ACHN (cell line): ENCODE results near the gene KCNK2.
"Not testable (repeated sequence)": the region's sequence is repeated elsewhere in the genome, so short reads cannot be mapped to it uniquely, and the experiment has no call there.

Experiments used
- DNase-seq: peaks from one replicate; pipeline ENCODE4 v3.0.0-alpha.2; 2015
- in situ Hi-C: cut with HindIII; loops from 2 replicates; pipeline ENCODE4 v1.10.0; 2017; ENCODE audit warnings: low sequenced_read_pairs, low pct_ligation_motif_present, low pct_unique_long_range_greater_than_20kb

The KCNK2 gene

GRCh38 chr1:215140135-215140534 is 57.6 kb downstream of the KCNK2 start:
- no peak for DNase-seq
- in situ Hi-C loops = no loop called here

GRCh38 chr1:215141460-215141859 is 58.9 kb downstream of the KCNK2 start:
- in situ Hi-C loops = no loop called here
- no peak for DNase-seq

GRCh38 chr1:215143497-215143896 is 61.0 kb downstream of the KCNK2 start:
- in situ Hi-C loops = no loop called here
- no peak for DNase-seq

GRCh38 chr1:215146240-215146975 is 63.9 kb downstream of the KCNK2 start:
- peak; percentile 66 for DNase-seq
- in situ Hi-C loops = no loop called here

- no peak for DNase-seq
- in situ Hi-C loops = no loop called here
Observed at GRCh38 chr1:215147024-215147423, 64.5 kb downstream of the KCNK2 start.

- no peak for DNase-seq
- in situ Hi-C loops = no loop called here
Observed at GRCh38 chr1:215151841-215152549, 69.5 kb downstream of the KCNK2 start.

- DNase-seq = no peak
- in situ Hi-C loops = no loop called here
Observed at GRCh38 chr1:215156232-215156631, 73.7 kb downstream of the KCNK2 start.

- no peak for DNase-seq
- in situ Hi-C loops = no loop called here
Observed at GRCh38 chr1:215160351-215160750, 77.8 kb downstream of the KCNK2 start.

- DNase-seq, in situ Hi-C loops: not testable (repeated sequence)
Observed at GRCh38 chr1:215163144-215163543, 80.6 kb downstream of the KCNK2 start.

GRCh38 chr1:215166886-215167285 is 84.3 kb downstream of the KCNK2 start:
- DNase-seq = no peak
- in situ Hi-C loops = no loop called here

- in situ Hi-C loops = no loop called here
- no peak for DNase-seq
Observed at GRCh38 chr1:215181518-215181917, 99.0 kb downstream of the KCNK2 start.

- in situ Hi-C loops = no loop called here
- DNase-seq = no peak
Observed at GRCh38 chr1:215185067-215185620, 102.6 kb downstream of the KCNK2 start.

GRCh38 chr1:215188302-215188950 is 105.9 kb downstream of the KCNK2 start:
- DNase-seq = no peak
- in situ Hi-C loops = no loop called here

- in situ Hi-C loops = no loop called here
- no peak for DNase-seq
Observed at GRCh38 chr1:215192306-215192705, 109.8 kb downstream of the KCNK2 start.

- no peak for DNase-seq
- in situ Hi-C loops = no loop called here
Observed at GRCh38 chr1:215198021-215198420, 115.5 kb downstream of the KCNK2 start.

- DNase-seq = no peak
- in situ Hi-C loops = no loop called here
Observed at GRCh38 chr1:215200121-215200520, 117.6 kb downstream of the KCNK2 start.

GRCh38 chr1:215201283-215201682 is 118.7 kb downstream of the KCNK2 start:
- in situ Hi-C loops = no loop called here
- no peak for DNase-seq

GRCh38 chr1:215202868-215203267 is 120.3 kb downstream of the KCNK2 start:
- in situ Hi-C loops = no loop called here

GRCh38 chr1:215210167-215210566 is 127.6 kb downstream of the KCNK2 start:
- in situ Hi-C loops = no loop called here
- no peak for DNase-seq

More at GRCh38 chr1:215202868-215203267, 120.3 kb downstream of the KCNK2 start:
- peak; percentile 28 for DNase-seq
